Epithelial cell of esophagus (primary cell): ENCODE measurements around the gene MASP1.

ENCODE experiments used
- DNase-seq: peaks from one replicate; pipeline ENCODE4 v3.0.0; 2010; ENCODE audit warnings: low read depth
- H3K4me3 ChIP-seq: 2 replicates; pipeline ENCODE4 v1.5.1; 2011; ENCODE audit warnings: mild to moderate bottlenecking, low read length, control low read depth
- CTCF ChIP-seq: IDR thresholded peaks from 2 replicates; pipeline ENCODE4 v1.5.1; 2011; ENCODE audit warnings: low read depth, mild to moderate bottlenecking, low read length, control low read depth, inconsistent platforms; ENCODE audit not compliant: insufficient read depth; ENCODE audit errors: missing control alignments

MASP1 gene

GRCh38 chr3:187198490-187198889, 93.0 kb downstream of the MASP1 start:
- no peak for DNase-seq
- no peak for TF ChIP-seq CTCF
- no peak overlapping the region for H3K4me3 ChIP-seq

- no peak for TF ChIP-seq CTCF
- no peak for DNase-seq
- no peak within 1 kb of the TSS for H3K4me3 ChIP-seq
These were observed 94.2 kb downstream of the MASP1 start, which contains the start of gene RTP1 for GRCh38 chr3:187197335-187197649. Gene RTP1, plus strand, starts transcription at chr3:187197486. Its CDS starts 30 bp downstream, at chr3:187197516.

- peak; percentile 98 for DNase-seq
- peak; percentile 39 for TF ChIP-seq CTCF
- H3K4me3 ChIP-seq = no peak overlapping the region
These were observed 94.8 kb downstream of the MASP1 start for GRCh38 chr3:187196573-187197334.

- no peak for TF ChIP-seq CTCF
- no peak overlapping the region for H3K4me3 ChIP-seq
- no peak for DNase-seq
These were observed 98.4 kb downstream of the MASP1 start for GRCh38 chr3:187193181-187193580.

- peak; percentile 65 for DNase-seq
- no peak for TF ChIP-seq CTCF
- no peak overlapping the region for H3K4me3 ChIP-seq
These were observed 100.3 kb downstream of the MASP1 start for GRCh38 chr3:187191271-187191670.

- DNase-seq = no peak
- no peak for TF ChIP-seq CTCF
- no peak overlapping the region for H3K4me3 ChIP-seq
These were observed 102.6 kb downstream of the MASP1 start for GRCh38 chr3:187188931-187189330.
